ENCODE measurements around the gene TTLL3.

DNA sequence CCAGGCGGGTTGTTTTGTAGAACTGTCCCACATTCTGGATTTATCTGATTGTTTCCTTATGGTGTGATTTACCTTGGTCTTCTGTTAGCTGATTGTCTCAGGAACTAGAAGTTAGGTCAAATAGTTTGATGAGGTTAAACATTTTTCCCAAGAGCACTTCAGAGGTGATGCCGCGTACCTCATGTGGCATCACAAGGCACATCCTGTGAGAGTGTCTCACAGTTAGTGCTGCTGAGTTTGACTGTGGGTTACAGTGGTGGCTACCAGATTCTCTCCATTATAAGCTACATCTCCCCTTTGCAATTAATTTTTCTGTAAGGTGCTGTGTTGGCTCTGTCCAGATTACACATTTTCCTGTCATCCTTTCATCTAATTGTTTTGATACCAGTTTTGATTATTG, 21.2 kb downstream of the TTLL3 start:
- TF ChIP-seq, protein P1, sequence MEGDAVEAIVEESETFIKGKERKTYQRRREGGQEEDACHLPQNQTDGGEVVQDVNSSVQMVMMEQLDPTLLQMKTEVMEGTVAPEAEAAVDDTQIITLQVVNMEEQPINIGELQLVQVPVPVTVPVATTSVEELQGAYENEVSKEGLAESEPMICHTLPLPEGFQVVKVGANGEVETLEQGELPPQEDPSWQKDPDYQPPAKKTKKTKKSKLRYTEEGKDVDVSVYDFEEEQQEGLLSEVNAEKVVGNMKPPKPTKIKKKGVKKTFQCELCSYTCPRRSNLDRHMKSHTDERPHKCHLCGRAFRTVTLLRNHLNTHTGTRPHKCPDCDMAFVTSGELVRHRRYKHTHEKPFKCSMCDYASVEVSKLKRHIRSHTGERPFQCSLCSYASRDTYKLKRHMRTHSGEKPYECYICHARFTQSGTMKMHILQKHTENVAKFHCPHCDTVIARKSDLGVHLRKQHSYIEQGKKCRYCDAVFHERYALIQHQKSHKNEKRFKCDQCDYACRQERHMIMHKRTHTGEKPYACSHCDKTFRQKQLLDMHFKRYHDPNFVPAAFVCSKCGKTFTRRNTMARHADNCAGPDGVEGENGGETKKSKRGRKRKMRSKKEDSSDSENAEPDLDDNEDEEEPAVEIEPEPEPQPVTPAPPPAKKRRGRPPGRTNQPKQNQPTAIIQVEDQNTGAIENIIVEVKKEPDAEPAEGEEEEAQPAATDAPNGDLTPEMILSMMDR (IDR thresholded peaks at IDR 0.05), result no peak
- TF ChIP-seq POLR2AphosphoS5 (IDR thresholded peaks at IDR 0.05; ENCODE audit: low read depth, low read length) (no peak), TCF7L2 (IDR thresholded peaks at IDR 0.05; ENCODE audit: low read depth, low read length) (no peak)
- TF ChIP-seq, protein P2, sequence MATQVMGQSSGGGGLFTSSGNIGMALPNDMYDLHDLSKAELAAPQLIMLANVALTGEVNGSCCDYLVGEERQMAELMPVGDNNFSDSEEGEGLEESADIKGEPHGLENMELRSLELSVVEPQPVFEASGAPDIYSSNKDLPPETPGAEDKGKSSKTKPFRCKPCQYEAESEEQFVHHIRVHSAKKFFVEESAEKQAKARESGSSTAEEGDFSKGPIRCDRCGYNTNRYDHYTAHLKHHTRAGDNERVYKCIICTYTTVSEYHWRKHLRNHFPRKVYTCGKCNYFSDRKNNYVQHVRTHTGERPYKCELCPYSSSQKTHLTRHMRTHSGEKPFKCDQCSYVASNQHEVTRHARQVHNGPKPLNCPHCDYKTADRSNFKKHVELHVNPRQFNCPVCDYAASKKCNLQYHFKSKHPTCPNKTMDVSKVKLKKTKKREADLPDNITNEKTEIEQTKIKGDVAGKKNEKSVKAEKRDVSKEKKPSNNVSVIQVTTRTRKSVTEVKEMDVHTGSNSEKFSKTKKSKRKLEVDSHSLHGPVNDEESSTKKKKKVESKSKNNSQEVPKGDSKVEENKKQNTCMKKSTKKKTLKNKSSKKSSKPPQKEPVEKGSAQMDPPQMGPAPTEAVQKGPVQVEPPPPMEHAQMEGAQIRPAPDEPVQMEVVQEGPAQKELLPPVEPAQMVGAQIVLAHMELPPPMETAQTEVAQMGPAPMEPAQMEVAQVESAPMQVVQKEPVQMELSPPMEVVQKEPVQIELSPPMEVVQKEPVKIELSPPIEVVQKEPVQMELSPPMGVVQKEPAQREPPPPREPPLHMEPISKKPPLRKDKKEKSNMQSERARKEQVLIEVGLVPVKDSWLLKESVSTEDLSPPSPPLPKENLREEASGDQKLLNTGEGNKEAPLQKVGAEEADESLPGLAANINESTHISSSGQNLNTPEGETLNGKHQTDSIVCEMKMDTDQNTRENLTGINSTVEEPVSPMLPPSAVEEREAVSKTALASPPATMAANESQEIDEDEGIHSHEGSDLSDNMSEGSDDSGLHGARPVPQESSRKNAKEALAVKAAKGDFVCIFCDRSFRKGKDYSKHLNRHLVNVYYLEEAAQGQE (IDR thresholded peaks at IDR 0.05; ENCODE audit: insufficient read depth in 1 of 2, low read depth in 2 of 2, low read length in 1 of 2), result no peak
